Measurements from ENCODE around the gene KIAA1614.

DNA sequence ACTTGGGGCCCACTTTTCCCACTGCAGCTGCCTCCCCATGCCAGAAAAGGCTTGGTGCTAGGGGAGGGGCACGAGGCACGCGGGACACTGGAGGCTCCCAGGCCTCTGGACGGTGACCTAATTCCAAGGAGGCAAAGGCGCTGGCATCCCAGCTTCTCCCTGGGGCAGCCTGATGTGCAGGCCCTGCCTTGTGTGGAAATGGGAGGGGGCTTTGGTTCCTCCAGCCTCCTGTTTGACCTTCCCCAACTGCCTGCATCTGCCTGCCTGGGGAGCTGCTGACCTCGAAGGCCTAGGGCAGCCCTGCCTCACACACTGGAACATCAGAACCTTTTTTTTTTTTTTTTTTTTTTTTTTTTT, 39.9 kb downstream of the KIAA1614 start:
- TF ChIP-seq POLR2AphosphoS5 (IDR thresholded peaks at IDR 0.05; ENCODE audit: borderline replicate concordance, low read depth, low read length) (no peak), EZH2 (IDR thresholded peaks at IDR 0.05) (no peak), FOXP2 (optimal IDR thresholded peaks at IDR 0.05; ENCODE audit: control extremely low read depth, extremely low read length, insufficient read depth) (no peak)
